ENCODE results near the gene SDHD. TPM values are rescaled to one million over a fixed set of nuclear protein-coding genes. Genes with fewer than 3 reads are reported as not detected.

Gene SDHD
- total RNA-seq, 1 donor from 2014 or later = 75.5 TPM

DNA sequence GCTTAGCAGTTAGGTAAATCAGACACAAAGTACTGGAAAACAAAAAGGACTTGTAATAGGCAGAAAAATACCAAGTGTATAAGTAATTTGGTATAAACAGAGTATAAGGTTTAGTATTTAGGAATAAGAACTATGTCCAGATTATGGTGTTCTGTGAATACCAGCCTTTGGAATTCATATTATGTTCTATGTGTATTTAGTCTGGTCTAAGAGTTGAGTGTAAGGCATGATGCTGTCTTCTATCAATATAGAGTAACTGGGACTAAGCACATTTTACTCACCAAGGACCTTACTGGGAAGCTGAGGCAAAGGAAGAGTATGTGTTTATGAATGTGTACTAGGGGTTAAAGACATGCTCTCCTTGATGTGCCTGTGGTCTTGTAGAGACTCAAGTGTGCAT lies 9.5 kb downstream of the SDHD start:
- no peak for DNase-seq (ENCODE audit: low spot score)
- no peak for ATAC-seq
- intact Hi-C loops (cut with DNase I) = no loop called here

DNA sequence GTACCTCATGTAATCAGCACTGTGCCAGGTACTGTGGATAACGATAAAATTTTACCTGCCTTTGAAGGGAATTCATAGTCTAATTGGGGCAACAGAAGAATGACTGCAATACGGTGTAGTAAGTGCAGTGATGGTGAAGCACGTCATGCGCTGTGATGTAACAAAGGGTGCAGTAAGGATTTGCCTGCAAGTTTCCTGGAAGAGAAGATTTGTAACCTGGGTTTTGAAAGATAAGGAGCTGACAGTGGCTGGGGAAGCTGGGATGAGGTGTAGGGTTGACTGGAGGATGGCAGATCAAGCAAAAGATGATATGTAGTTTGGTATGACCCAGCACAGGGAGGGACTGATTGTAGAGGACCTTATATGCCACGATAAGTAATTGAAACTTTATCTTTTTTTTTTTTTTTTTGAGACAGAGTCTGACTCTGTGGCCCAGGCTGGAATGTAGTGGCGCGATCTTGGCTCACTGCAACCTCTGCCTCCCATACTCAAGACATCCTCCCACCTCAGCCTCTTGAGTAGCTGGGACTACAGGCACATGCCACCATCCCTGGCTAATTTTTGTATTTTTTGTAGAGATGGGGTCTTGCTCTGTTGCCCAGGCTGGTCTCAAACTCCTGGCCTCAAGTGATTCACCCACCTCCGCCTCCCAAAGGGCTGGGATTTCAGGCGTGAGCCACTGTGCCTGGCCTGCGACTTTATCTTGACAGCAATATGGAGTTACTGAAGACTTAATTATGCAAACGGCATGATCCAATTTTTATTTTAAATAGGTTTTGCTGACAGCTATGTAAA lies 11.3 kb downstream of the SDHD start:
- intact Hi-C loops (cut with DNase I) = no loop called here
- DNase-seq (ENCODE audit: low spot score) (no peak), ATAC-seq (no peak)

DNA sequence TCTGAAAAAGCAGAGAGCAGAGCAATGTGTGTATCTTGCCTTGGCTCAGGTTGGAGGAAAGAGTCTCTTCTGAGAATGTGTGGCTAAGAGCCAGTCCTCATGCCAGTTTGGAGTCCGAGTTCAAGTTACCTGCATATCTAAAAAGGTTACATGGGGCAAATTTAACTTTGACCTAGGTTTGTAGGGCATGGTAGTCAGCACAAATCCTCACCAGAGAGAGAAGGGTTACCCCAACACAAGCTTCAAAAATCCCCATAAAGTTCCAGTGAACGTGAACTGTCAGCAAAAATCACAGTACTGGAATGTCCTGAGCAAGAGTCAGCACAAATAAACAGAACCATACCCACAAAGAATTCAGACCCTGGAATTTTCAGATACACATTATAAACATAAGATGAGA lies 13.8 kb downstream of the SDHD start:
- ATAC-seq (no peak), DNase-seq (ENCODE audit: low spot score) (no peak)
- intact Hi-C loops (cut with DNase I) = loop anchor here (10.0 kb wide), 1 partner anchor 184 kb away; no protein-coding TSS in a partner anchor

DNA sequence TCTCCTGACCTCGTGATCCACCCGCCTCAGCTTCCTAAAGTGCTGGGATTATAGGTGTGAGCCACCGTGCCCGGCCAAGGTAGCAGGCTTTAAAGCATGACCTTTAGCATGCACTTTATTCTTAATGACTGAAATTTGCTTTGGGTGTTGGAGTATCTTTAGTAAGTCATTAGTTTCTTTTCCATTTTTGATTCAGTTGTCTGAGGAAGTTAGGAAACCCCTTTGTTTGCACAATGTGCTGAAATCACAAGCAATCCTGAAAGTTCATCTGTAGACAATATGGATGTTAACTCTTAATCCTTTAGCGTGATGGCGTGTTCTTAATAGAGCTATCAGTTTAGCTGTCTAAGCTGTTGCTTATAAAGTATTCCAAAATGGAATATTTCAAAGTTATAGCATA lies 16.8 kb downstream of the SDHD start:
- DNase-seq (ENCODE audit: low spot score) (no peak), ATAC-seq (no peak)
- intact Hi-C loops (cut with DNase I) = loop anchor here (10.0 kb wide), 1 partner anchor 181 kb away; no protein-coding TSS in a partner anchor

DNA sequence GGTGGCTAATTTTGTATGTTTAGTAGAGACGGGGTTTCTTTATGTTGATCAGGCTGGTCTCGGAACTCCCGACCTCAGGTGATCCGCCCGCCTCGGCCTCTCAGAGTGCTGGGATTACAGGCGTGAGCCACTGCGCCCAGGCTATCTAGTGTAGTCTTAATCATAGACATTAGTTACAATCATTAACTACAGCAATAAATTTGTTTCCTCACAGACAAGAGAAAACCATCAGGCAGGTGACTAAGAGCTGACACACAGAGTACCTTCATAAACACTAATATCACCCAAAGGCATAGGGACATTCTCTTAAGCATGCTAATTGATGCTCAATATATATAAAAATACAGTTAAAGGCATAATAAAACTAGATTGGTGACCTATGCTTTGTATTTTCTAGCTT lies 19.4 kb downstream of the SDHD start:
- intact Hi-C loops (cut with DNase I) = loop anchor here (10.0 kb wide), 1 partner anchor 179 kb away; no protein-coding TSS in a partner anchor
- DNase-seq (ENCODE audit: low spot score) = no peak
- ATAC-seq = no peak

DNA sequence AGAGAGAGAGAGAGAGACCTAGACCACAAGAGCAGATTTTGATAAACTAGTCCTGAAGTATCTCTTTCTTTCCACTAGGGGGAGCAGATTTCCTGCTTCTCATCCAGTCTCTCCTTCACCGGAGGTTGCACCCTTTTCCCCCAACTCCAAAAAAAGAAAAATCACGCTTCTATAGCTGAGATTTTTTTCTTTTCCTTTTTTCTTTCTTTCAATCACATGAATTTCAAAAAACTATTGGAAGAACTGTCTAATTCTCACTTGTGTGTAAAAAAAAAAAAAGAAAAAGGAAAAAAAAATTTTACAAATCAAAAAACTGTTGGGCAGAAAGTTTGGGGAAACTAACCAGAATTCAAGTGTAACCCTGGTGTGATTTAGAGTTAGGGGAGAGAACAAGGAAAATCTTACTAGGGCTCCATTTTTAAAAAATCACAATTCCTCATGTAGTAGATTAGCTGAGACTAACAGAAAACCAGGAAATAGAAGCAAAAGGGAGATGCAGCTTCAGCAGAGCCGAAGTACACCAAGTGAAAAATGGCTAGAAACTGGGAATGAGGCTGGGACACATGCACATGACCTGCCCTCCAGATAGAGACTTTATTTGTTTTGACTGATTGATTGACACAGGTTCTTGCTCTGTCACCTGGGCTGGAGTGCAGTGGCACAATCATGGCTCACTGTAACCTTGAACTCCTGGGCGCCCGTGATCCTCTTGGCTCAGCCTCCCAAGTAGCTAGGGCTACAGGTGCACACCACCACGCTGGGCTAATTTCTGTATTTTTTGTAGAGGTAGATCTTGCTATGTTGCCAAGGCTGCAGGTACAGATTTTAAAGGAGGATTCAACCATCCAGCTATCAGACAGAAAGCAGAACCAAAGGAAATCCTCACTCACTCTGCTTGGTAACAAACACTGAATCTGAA lies 27.1 kb downstream of the SDHD start:
- ATAC-seq (peak; percentile 80), DNase-seq (ENCODE audit: low spot score) (no peak)
- intact Hi-C loops (cut with DNase I) = no loop called here

DNA sequence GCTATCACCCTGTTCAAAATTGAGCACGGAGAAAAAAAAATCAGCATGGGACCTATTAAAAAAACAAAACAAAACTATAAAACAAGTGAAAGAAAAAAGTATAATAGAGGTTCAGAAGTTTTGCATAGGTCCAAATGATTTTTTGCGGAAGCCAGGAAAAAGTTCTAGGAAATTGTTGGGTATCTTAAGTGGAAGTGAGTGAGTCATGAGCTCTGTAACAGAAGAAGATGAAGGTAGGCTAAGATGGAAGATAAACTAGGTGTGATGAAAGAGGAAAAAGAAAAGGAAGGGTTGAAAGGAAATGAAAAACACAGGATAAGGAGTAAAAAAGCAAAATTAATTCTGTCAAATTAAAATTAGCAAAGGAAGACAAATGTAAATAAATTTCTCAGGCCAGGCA lies 27.8 kb downstream of the SDHD start:
- intact Hi-C loops (cut with DNase I) = no loop called here
- ATAC-seq = no peak
- DNase-seq (ENCODE audit: low spot score) = no peak

DNA sequence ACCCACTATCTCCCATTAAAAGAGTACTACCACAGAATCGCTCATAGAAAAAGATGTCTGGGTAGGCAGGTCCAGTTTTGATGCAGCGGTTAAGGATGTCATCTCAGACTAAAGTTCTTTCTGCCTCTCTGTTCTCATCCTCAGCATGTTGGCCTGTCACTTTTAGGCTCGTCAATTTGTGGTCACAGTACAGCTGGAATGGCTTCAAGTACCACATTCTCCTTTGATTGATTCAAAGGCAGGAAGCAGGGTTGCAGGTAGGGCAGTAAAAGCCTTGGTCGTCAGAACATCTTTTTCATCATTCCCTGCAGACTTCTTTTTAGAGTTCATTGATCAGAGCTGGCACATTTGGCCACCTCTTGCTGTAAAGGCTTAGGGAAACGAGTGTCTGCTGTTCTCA lies 28.7 kb downstream of the SDHD start:
- DNase-seq (ENCODE audit: low spot score) (no peak), ATAC-seq (no peak)
- intact Hi-C loops (cut with DNase I) = no loop called here

DNA sequence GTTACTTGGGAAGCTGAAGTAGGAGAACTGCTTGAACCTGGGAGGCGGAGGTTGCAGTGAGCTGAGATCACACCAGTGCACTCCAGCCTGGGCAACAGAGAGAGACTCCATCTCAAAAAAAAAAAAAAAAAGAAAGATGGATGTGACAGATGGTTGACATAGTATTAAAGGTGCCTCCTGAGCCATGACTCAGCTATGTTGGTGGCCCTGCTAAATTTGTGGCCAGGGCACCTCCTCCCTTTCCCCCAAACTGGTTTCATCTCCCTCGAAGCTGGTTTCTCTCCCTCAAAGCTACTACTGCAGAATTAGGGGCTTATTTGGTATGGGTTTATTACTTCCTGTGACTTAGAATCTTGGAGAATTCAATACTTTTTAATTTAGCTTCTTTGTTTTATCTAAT lies 31.5 kb downstream of the SDHD start:
- DNase-seq (ENCODE audit: low spot score) (no peak), ATAC-seq (no peak)
- intact Hi-C loops (cut with DNase I) = no loop called here

DNA sequence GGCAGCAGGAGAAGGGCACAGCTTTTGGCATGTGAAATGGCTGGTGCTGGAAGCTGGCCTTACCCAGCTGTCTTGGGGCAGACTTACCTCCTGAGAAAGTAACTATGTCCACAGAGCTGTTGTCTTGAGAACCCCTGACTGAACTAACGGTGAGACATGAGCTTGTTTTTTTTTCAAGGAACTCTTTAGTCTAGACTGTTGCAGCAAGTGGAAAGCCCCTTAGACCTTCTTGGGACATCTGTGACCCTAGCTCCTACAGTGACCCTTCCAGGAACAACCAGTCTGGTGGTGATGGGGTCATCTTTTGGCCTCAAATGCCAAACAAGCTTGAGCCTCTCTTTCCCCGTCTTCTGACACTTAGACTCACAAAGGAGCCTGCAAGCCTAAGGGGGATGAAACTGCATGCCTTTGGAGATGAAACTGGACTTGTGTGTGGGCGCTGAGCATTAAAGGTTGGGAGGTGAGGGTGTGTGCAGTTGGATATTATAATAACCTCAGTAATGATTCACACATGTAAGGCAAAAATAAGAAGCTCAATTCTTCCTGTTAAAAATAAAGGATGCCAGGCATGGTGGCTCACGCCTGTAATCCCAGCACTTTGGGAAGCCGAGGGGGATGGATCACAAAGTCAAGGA lies 35.4 kb downstream of the SDHD start:
- ATAC-seq = no peak
- no peak for DNase-seq (ENCODE audit: low spot score)
- intact Hi-C loops (cut with DNase I) = no loop called here

DNA sequence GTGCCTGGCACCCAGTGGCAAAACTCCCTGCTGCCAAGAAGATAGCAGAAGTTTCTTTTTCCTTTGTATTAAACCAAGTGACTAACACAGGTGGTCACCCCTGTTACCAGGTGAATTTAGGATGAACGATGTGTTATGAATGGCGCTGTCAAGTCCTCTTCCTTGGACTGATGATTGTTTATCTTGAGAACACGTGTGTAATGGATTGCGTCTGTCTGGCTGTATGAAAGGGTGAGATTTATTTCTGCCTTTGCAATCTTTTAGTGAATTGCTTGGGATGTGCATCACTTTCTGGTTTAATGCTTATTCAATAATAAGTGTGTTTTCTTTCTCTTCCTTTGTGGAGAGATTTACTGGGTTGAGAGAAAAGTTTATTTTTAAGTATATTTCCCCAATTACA lies 36.5 kb downstream of the SDHD start:
- ATAC-seq = no peak
- intact Hi-C loops (cut with DNase I) = no loop called here

DNA sequence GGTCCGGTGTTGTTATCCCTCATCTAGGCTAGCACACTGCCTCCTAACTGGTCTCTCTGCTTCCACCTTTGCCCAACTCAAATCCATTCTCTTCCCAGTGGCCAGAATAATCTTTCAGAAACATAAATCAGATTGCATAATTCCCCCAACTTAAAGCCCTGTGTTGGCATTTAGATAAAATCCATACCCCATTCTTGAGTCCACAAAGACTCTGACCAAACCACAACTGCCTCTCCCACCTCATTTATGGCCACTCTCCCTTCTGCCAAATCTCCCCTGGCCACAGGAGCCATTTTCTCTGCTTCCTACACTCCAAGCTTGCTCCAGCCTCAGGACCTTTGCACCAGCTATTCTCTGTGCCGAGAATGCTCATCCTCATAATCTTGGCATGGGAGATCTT lies 40.4 kb downstream of the SDHD start:
- intact Hi-C loops (cut with DNase I) = no loop called here
- DNase-seq (ENCODE audit: low spot score) (no peak), ATAC-seq (no peak)

More for the DNA sequence above, 36.5 kb downstream of the SDHD start:
- no peak for DNase-seq (ENCODE audit: low spot score)

DNA sequence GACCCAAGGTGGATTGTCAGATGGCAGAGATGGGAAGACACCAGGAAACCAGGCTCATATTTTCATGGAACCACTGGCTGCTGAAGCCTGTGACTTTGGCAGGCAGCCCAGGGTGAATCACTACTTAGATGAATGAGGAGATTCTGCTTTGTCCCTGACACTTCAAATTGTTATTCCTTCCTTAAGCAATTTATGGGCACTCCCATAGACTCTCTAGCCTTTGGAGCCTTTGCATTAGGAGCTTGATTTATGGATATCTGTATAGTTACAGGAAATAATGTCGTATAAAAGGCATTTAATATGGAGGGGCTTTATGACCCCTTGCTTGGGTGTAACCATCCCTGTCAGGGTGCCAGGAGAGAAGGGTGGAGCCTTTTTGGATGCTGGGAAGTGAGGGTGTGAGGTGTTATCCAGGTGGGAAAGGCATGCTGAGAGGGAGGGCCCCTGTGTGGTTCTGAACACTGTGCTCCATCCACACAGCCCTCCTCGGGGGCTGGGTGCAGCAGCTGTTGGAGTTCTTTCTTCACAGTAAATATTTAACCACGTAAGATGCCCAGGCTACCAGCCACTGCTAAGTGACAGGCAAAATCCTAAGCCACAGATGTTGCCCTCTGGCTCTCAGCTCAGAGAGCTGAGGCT lies 41.9 kb downstream of the SDHD start:
- intact Hi-C loops (cut with DNase I) = no loop called here
- DNase-seq (ENCODE audit: low spot score) (peak; percentile 66), ATAC-seq (no peak)

DNA sequence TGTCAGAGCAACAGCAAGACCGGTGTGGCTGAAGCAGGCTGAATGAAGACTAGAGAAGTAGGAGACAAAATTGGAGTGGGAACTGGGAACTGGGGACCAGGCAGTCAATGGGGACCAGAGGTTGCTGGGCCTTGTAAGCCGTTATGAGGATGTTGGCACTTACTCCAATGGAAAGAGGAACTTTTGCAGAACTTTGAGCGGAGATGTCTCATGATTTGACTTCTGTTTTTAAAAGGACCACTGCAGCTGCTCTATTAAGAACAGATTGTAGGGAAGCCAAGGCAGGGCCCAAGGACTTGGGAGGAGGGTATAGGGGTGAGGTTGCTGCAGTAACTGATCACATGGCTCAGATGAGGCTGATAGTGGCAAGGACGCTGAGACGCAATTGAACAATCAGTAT lies 43.0 kb downstream of the SDHD start:
- ATAC-seq = peak; percentile 76
- intact Hi-C loops (cut with DNase I) = no loop called here

DNA sequence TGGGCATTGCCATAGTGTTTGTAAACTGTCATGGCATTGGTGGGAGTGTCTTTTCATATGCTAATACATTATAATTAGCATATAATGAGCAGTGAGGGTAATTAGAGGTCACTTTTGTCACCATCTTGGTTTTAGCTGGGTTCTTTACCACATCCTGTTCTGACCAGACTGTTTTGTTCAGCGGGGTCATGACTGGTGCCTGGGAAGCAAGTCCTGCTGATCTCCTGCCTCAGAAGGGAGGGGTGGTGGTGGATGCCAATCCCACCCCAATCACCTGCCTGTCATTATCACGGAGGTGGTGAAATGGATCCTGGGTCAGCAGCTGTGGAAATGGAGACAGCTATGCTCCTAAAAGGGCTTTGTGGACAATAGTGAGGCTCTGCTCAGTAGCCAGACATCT lies 46.1 kb downstream of the SDHD start:
- intact Hi-C loops (cut with DNase I) = no loop called here
- no peak for ATAC-seq
- no peak for DNase-seq (ENCODE audit: low spot score)

More for the DNA sequence above, 43.0 kb downstream of the SDHD start:
- no peak for DNase-seq (ENCODE audit: low spot score)

DNA sequence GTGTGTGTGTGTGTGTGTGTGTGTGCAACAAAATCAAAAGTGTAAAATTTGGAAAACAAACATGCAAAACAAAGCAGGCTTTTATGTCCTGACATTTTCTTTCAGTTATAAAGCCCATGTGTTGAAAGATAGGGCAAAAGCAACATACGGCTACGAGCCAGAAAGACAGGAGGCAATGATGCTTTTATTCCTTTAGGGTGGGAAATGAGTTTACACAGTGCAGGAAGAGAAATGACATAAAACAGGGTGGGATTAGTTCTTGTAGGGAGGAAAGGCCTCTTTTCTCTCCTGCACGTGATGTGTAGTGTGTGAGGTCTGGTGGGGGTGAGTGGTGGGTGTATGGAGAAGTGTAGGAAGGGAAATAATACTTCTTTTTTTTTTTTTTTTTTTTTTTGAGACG lies 47.8 kb downstream of the SDHD start:
- DNase-seq (ENCODE audit: low spot score) (no peak), ATAC-seq (no peak)
- intact Hi-C loops (cut with DNase I) = no loop called here

DNA sequence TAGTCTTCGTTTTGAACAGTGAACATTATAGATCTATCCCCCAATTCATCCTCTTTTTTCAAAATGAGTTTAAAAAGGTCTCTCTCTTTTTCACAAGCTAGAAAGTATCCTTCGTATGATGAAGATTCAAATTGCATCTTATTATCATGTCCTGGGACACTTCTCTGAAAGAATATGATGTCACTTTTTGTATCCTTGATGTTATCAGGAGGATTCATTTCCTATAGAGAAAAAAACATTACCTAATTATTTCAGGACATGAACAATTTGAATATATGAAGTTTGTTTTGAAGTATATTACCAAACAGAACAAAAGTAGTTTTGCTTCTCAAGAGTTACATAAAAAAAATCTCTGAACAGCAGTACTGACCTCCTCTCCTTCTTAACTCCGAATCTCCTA lies 56.9 kb downstream of the SDHD start:
- ATAC-seq (no peak), DNase-seq (ENCODE audit: low spot score) (no peak)
- intact Hi-C loops (cut with DNase I) = no loop called here

Data from sciatic nerve (tissue), 2 donors.